Parathyroid adenoma (tissue), 2 donors: Measurements from ENCODE around the gene PIKFYVE.
"Not testable (repeated sequence)": the region's sequence is repeated elsewhere in the genome, so short reads cannot be mapped to it uniquely, and the experiment has no call there.

Source experiments
- H2AFZ ChIP-seq: fragments of 300-600 bp; sonication (generic); one replicate; pipeline ENCODE4 v1.7.0; 2017; ENCODE audit warnings: antibody characterized with exemption, mild to moderate bottlenecking
- H3K27ac ChIP-seq: fragments of 300-600 bp; sonication (generic); one replicate; pipeline ENCODE4 v1.7.0; 2017
- H3K27me3 ChIP-seq: fragments of 300-600 bp; sonication (generic); one replicate; pipeline ENCODE4 v1.7.0; 2017; ENCODE audit warnings: low read length; ENCODE audit not compliant: control insufficient read depth, insufficient read depth
- H3K36me3 ChIP-seq: fragments of 300-600 bp; sonication (generic); one replicate; pipeline ENCODE4 v1.7.0; 2017; ENCODE audit warnings: low read length; ENCODE audit not compliant: control insufficient read depth, insufficient read depth
- H3K4me1 ChIP-seq: fragments of 300-600 bp; sonication (generic); one replicate; pipeline ENCODE4 v1.7.0; 2017; ENCODE audit warnings: control low read depth
- H3K4me2 ChIP-seq: fragments of 300-600 bp; sonication (generic); one replicate; pipeline ENCODE4 v1.7.0; 2017; ENCODE audit warnings: low read length
- H3K4me3 ChIP-seq: fragments of 300-600 bp; sonication (generic); one replicate; pipeline ENCODE4 v1.7.0; 2017; ENCODE audit warnings: low read depth, low read length
- H3K79me2 ChIP-seq: fragments of 300-600 bp; sonication (generic); one replicate; pipeline ENCODE4 v1.7.0; 2017; ENCODE audit warnings: control low read depth
- H3K9ac ChIP-seq: fragments of 300-600 bp; sonication (generic); one replicate; pipeline ENCODE4 v1.7.0; 2017; ENCODE audit warnings: mild to moderate bottlenecking
- H3K9me3 ChIP-seq: fragments of 300-600 bp; sonication (generic); one replicate; pipeline ENCODE4 v1.7.0; 2017; ENCODE audit warnings: low read length; ENCODE audit not compliant: control insufficient read depth
- CTCF ChIP-seq: fragments of 300-600 bp; sonication (generic); IDR thresholded peaks from one replicate; pipeline ENCODE4 v1.7.0; 2017; ENCODE audit warnings: antibody characterized with exemption, mild to moderate bottlenecking
- donor health status: primary hyperparathyroidism.

PIKFYVE gene

GRCh38 chr2:208265801-208266552 is at the start of gene PIKFYVE:
PIKFYVE (plus strand) TSS chr2:208266255; CDS start chr2:208271520, 5,265 bp downstream.
- Histone ChIP-seq H2AFZ (peak within 1 kb of the TSS; percentile 92), H3K9ac (peak within 1 kb of the TSS; percentile 90), H3K9me3 (no peaks in the 10 kb centered on the region), H3K4me3 (peak within 1 kb of the TSS; percentile 80), H3K79me2 (peaks cover 27% of the 10 kb centered on the region), H3K4me2 (peak within 1 kb of the TSS; percentile 82), H3K27me3 (no peaks in the 10 kb centered on the region), H3K4me1 (peaks cover 6% of the 10 kb centered on the region), H3K27ac (peak within 1 kb of the TSS; percentile 82), H3K36me3 (no peaks in the 10 kb centered on the region)
- peak; percentile 4 for TF ChIP-seq CTCF

- not testable (repeated sequence) for H2AFZ ChIP-seq, H3K36me3 ChIP-seq, H3K9me3 ChIP-seq, H3K4me2 ChIP-seq, H3K9ac ChIP-seq, H3K27me3 ChIP-seq, H3K4me1 ChIP-seq, H3K4me3 ChIP-seq, H3K79me2 ChIP-seq, H3K27ac ChIP-seq
Measured at GRCh38 chr2:208221873-208222272, 44.2 kb upstream of the PIKFYVE start.

- H3K27ac ChIP-seq = no peak overlapping the region
- no peaks in the 10 kb centered on the region for H3K27me3 ChIP-seq
- no peaks in the 10 kb centered on the region for H3K4me1 ChIP-seq
- no peaks in the 10 kb centered on the region for H3K36me3 ChIP-seq
- H3K4me2 ChIP-seq = no peak overlapping the region
- H3K9ac ChIP-seq = no peak overlapping the region
- no peaks in the 10 kb centered on the region for H3K9me3 ChIP-seq
- no peaks in the 10 kb centered on the region for H3K79me2 ChIP-seq
- no peak overlapping the region for H3K4me3 ChIP-seq
- H2AFZ ChIP-seq = no peak overlapping the region
- TF ChIP-seq CTCF = no peak
Measured at GRCh38 chr2:208222351-208222750, 43.7 kb upstream of the PIKFYVE start.

GRCh38 chr2:208224802-208225201 is 41.3 kb upstream of the PIKFYVE start:
- Histone ChIP-seq H3K4me3 (no peak overlapping the region), H3K79me2 (no peaks in the 10 kb centered on the region), H3K4me2 (no peak overlapping the region), H3K9ac (no peak overlapping the region), H3K36me3 (no peaks in the 10 kb centered on the region), H2AFZ (no peak overlapping the region), H3K9me3 (no peaks in the 10 kb centered on the region), H3K4me1 (no peaks in the 10 kb centered on the region), H3K27me3 (no peaks in the 10 kb centered on the region), H3K27ac (no peak overlapping the region)
- no peak for TF ChIP-seq CTCF

GRCh38 chr2:208227581-208228232 is 38.3 kb upstream of the PIKFYVE start:
- Histone ChIP-seq H3K79me2 (no peaks in the 10 kb centered on the region), H3K9me3 (no peaks in the 10 kb centered on the region), H3K4me3 (no peak overlapping the region), H3K4me2 (no peak overlapping the region), H3K4me1 (no peaks in the 10 kb centered on the region), H3K36me3 (no peaks in the 10 kb centered on the region), H3K27me3 (no peaks in the 10 kb centered on the region), H3K27ac (no peak overlapping the region), H3K9ac (no peak overlapping the region), H2AFZ (no peak overlapping the region)
- no peak for TF ChIP-seq CTCF
